ENCODE results near the gene RABGGTB. TPM values are rescaled to one million over a fixed set of nuclear protein-coding genes. Genes with fewer than 3 reads are reported as not detected.

RABGGTB gene
- total and polyA plus RNA-seq, 2 experiments from 2014 or later, result 77.1 to 162 TPM

GRCh38 chr1:75795703-75796193 lies 9.7 kb downstream of the RABGGTB start:
- Histone ChIP-seq H3K27me3 (ENCODE audit: insufficient read depth) (no peaks in the 10 kb centered on the region), H3K4me1 (ENCODE audit: insufficient read depth) (no peaks in the 10 kb centered on the region), H3K4me3 (no peak overlapping the region), H3K27ac (ENCODE audit: low read depth) (peak overlapping the region; percentile 85), H2AFZ (no peak overlapping the region), H3K9me2 (ENCODE audit: insufficient read depth) (no peaks in the 10 kb centered on the region), H3F3A (replicated peaks; ENCODE audit: low read depth) (peaks cover 40% of the 10 kb centered on the region), H3K79me2 (replicated peaks; ENCODE audit: insufficient read depth) (peaks cover 23% of the 10 kb centered on the region), H3K36me3 (ENCODE audit: insufficient read depth) (peaks cover 54% of the 10 kb centered on the region), H3K4me2 (no peak overlapping the region), H4K20me1 (replicated peaks; ENCODE audit: insufficient read depth) (peaks cover 39% of the 10 kb centered on the region)
- Mint-ChIP-seq H3K9me3 (no peaks in the 10 kb centered on the region; the same call in 2 of the 3 replicates), H3K27ac (no peak overlapping the region), H3K4me3 (no peak overlapping the region), H3K27me3 (ENCODE audit: insufficient read depth, low read depth, poor library complexity) (peaks cover 5% of the 10 kb centered on the region), H3K4me1 (peaks cover 7% of the 10 kb centered on the region; the same call in 2 of the 3 replicates), H3K36me3 (ENCODE audit: low read depth) (peaks cover 83% of the 10 kb centered on the region)
- peak; percentile 3; the same call in 2 of the 3 replicates for ATAC-seq
- TF ChIP-seq JUNB (IDR thresholded peaks at IDR 0.05; ENCODE audit: unreplicated experiment), result no peak
- TF ChIP-seq POLR2AphosphoS5 (IDR thresholded peaks at IDR 0.05; ENCODE audit: low read depth), result peak; percentile 20; the same call in 1 of the 2 replicates
- TF ChIP-seq ZNF331 (CRISPR knock-in tag; IDR thresholded peaks at IDR 0.05; ENCODE audit: low read depth), result no peak
- no peak for DNase-seq (ENCODE audit: low spot score)

GRCh38 chr1:75796376-75797272 lies 10.6 kb downstream of the RABGGTB start, which contains the start of gene MSH4:
Gene MSH4, plus strand, starts transcription at chr1:75796882. Its CDS starts 104 bp downstream, at chr1:75796986.
- DNase-seq (ENCODE audit: low spot score), result peak; percentile 21
- H3K36me3 ChIP-seq (ENCODE audit: insufficient read depth), result peaks cover 46% of the 10 kb centered on the region

GRCh38 chr1:75797273-75797588 lies 11.2 kb downstream of the RABGGTB start:
- Mint-ChIP-seq H3K4me1 (no peaks in the 10 kb centered on the region), H3K27ac (0 out of 2 replicates have a peak overlapping the region, but pooled peaks have one; percentile 58), H3K4me3 (no peak overlapping the region), H3K9me3 (no peaks in the 10 kb centered on the region; the same call in 2 of the 3 replicates), H3K27me3 (ENCODE audit: insufficient read depth, low read depth, poor library complexity) (peaks cover 5% of the 10 kb centered on the region), H3K36me3 (ENCODE audit: low read depth) (peaks cover 69% of the 10 kb centered on the region)
- no peaks in the 10 kb centered on the region for H3K9me2 ChIP-seq (ENCODE audit: insufficient read depth)
- H3K79me2 ChIP-seq (replicated peaks; ENCODE audit: insufficient read depth), result peaks cover 8% of the 10 kb centered on the region; the same call in 1 of the 2 replicates
- peaks cover 28% of the 10 kb centered on the region for H4K20me1 ChIP-seq (replicated peaks; ENCODE audit: insufficient read depth)
- no peak overlapping the region for H3K4me2 ChIP-seq
- ATAC-seq (peak; percentile 21; the same call in 1 of the 3 replicates), DNase-seq (ENCODE audit: low spot score) (no peak)
- H3K36me3 ChIP-seq (ENCODE audit: insufficient read depth), result peaks cover 40% of the 10 kb centered on the region
- peaks cover 34% of the 10 kb centered on the region for H3F3A ChIP-seq (replicated peaks; ENCODE audit: low read depth)
- no peaks in the 10 kb centered on the region for H3K4me1 ChIP-seq (ENCODE audit: insufficient read depth)
- H3K4me3 ChIP-seq, result no peak overlapping the region
- peak overlapping the region; percentile 85; the same call in 1 of the 2 replicates for H3K27ac ChIP-seq (ENCODE audit: low read depth)
- H2AFZ ChIP-seq, result no peak overlapping the region
- no peaks in the 10 kb centered on the region for H3K27me3 ChIP-seq (ENCODE audit: insufficient read depth)
- TF ChIP-seq, protein P1, sequence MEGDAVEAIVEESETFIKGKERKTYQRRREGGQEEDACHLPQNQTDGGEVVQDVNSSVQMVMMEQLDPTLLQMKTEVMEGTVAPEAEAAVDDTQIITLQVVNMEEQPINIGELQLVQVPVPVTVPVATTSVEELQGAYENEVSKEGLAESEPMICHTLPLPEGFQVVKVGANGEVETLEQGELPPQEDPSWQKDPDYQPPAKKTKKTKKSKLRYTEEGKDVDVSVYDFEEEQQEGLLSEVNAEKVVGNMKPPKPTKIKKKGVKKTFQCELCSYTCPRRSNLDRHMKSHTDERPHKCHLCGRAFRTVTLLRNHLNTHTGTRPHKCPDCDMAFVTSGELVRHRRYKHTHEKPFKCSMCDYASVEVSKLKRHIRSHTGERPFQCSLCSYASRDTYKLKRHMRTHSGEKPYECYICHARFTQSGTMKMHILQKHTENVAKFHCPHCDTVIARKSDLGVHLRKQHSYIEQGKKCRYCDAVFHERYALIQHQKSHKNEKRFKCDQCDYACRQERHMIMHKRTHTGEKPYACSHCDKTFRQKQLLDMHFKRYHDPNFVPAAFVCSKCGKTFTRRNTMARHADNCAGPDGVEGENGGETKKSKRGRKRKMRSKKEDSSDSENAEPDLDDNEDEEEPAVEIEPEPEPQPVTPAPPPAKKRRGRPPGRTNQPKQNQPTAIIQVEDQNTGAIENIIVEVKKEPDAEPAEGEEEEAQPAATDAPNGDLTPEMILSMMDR (conservative IDR thresholded peaks at IDR 0.05; ENCODE audit: low read depth in 2 of 2), result no peak
- TF ChIP-seq ZNF331 (CRISPR knock-in tag; IDR thresholded peaks at IDR 0.05; ENCODE audit: low read depth) (no peak), ZNF462 (CRISPR knock-in tag; IDR thresholded peaks at IDR 0.05) (no peak), POLR2AphosphoS5 (IDR thresholded peaks at IDR 0.05; ENCODE audit: low read depth) (no peak; the same call in none of the 2 replicates)

More at GRCh38 chr1:75796376-75797272, 10.6 kb downstream of the RABGGTB start, which contains the start of gene MSH4:
- Mint-ChIP-seq H3K27me3 (ENCODE audit: insufficient read depth, low read depth, poor library complexity) (peaks cover 5% of the 10 kb centered on the region), H3K27ac (peak within 1 kb of the TSS; percentile 58; the same call in 1 of the 2 replicates), H3K4me3 (no peak within 1 kb of the TSS), H3K4me1 (peaks cover 2% of the 10 kb centered on the region; the same call in 1 of the 3 replicates), H3K36me3 (ENCODE audit: low read depth) (peaks cover 75% of the 10 kb centered on the region), H3K9me3 (no peaks in the 10 kb centered on the region; the same call in 2 of the 3 replicates)
- Histone ChIP-seq H3K9me2 (ENCODE audit: insufficient read depth) (no peaks in the 10 kb centered on the region), H3K4me3 (no peak within 1 kb of the TSS), H3K79me2 (replicated peaks; ENCODE audit: insufficient read depth) (peaks cover 14% of the 10 kb centered on the region), H2AFZ (no peak within 1 kb of the TSS), H3F3A (replicated peaks; ENCODE audit: low read depth) (peaks cover 35% of the 10 kb centered on the region), H3K4me1 (ENCODE audit: insufficient read depth) (no peaks in the 10 kb centered on the region), H4K20me1 (replicated peaks; ENCODE audit: insufficient read depth) (peaks cover 32% of the 10 kb centered on the region), H3K4me2 (no peak within 1 kb of the TSS), H3K27me3 (ENCODE audit: insufficient read depth) (no peaks in the 10 kb centered on the region), H3K27ac (ENCODE audit: low read depth) (peak within 1 kb of the TSS; percentile 85)
- TF ChIP-seq POLR2AphosphoS5 (IDR thresholded peaks at IDR 0.05; ENCODE audit: low read depth), result peak; percentile 33
- TF ChIP-seq JUNB (IDR thresholded peaks at IDR 0.05; ENCODE audit: unreplicated experiment), result no peak
- ATAC-seq, result peak; percentile 61

Measured in GM23338 (cell line).